HG03039 (cell line): ENCODE results near the gene ULBP3.
"Not testable (repeated sequence)": the region's sequence is repeated elsewhere in the genome, so short reads cannot be mapped to it uniquely, and the experiment has no call there.

ENCODE experiments used
- ATAC-seq: cut with Tn5 transposase; IDR thresholded peaks from one replicate; pipeline ENCODE4 v1.9.1; 2021; ENCODE audit warnings: mild to moderate bottlenecking, moderate library complexity; ENCODE audit not compliant: unreplicated experiment

ULBP3 gene

DNA sequence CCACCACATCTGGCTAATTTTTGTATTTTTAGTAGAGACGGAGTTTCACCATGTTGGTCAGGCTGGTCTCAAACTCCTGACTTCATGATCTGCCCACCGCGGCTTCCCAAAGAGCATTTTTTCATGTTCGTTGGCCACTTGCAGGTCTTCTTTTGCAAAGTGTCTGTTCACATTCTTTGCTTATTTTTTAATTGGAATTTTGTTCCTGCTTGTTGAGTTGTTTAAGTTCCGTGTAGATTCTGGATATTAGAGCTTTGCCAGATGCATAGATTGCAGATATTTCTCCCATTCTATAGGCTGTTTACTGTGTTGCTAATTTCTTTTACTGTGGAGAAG lies 51.8 kb downstream of the ULBP3 start:
- ATAC-seq: not testable (repeated sequence)

- no peak for ATAC-seq
Observed at GRCh38 chr6:150016324-150017185, 52.4 kb downstream of the ULBP3 start.

DNA sequence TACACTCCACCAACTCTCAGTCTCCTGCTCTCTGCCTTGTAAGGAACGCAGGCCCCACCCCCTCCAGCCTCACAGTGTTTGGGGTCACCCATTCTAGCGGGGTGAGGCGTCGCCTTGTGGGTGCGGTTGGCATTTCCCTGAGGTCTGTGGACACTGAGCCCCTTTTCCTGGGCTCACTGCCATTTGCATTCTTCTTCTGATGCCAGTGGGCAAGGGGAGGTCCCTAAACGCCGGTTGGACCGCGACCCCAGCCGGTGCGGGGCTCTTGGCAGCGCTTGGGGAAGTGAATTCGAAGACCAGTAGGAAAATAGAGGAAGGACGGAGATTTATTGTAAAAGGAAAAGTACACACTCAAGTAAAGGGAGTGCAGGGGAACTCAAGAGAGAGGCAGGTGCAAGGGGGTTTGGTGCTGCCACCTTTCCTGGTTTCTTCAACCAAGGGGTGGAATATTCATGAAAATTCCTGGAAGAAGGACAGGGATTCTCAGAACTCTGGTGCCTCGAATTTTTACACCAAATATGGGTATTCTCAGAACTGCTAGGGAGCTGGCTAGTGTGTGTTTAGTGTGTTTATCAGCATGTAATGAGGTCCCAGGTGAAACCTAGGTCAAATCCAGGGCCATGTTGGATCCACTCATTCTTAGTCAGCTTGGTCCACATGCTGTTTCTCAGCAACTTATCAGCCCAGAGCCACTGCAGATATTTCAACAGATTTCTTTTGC lies 53.5 kb downstream of the ULBP3 start:
- ATAC-seq: not testable (repeated sequence)

DNA sequence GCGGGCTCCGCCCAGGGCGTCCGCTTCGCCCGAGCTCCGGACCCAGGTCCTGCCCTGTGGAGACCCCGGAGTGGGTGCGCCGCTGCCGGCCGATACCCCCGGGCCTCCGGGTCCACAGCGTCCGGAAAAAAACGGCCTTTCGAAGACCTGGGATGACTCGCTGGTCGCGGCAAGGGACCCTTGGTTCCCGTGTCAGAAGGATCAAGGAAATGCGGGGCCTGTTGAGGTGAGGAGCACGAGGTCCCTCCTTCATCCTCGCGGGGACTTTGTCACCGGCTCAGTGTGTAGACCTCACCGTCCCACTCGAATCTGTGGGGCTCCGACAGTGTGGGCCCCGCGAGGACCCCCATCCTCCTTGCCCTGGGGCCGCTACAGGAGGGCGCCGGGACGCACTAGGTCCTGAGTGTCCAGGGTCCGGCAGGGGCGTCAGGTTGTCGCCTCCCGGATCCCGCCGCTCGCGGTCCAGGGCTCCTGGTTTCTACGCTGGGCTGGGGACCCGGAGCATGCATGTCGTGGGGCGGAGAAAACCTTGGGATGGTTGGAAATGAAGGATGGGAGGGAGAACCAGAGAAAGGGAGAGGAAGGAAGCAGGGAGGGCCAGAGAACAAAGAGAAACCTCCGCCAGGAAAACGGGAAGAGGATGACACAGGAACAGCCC lies 54.2 kb downstream of the ULBP3 start:
- ATAC-seq: not testable (repeated sequence)

GRCh38 chr6:150013785-150014622 lies 54.9 kb downstream of the ULBP3 start:
- not testable (repeated sequence) for ATAC-seq

GRCh38 chr6:150012846-150013784 lies 55.8 kb downstream of the ULBP3 start:
- ATAC-seq: not testable (repeated sequence)
